Sciatic nerve (tissue), 2 donors: Measurements from ENCODE around the gene EIF1AD. TPM values are rescaled to one million over a fixed set of nuclear protein-coding genes. Genes with fewer than 3 reads are reported as not detected.

ENCODE experiments used
- ATAC-seq: fragments of 200-7000 bp; cut with Tn5 transposase; one replicate; pipeline ENCODE4 v1.9.1; 2020; ENCODE audit warnings: mild to moderate bottlenecking, moderate library complexity
- DNase-seq: peaks from one replicate; pipeline ENCODE4 v3.0.0-alpha.2; 2020; ENCODE audit warnings: low spot score
- intact Hi-C: fragments of 100-400 bp; cut with DNase I; formaldehyde crosslinking; loops from one replicate; pipeline ENCODE4 v1.14.2; 2022
- total RNA-seq: library from RNA; stranded (reverse); fragmentation: NEBNext Ultra II Directional; extraction: Animal tissue kit (Norgen Biotek cat#: 25700); gene quantifications from one replicate; pipeline ENCODE4 v1.2.1, GENCODE V29; 2021
- donor health status: DM: no; HTN: no; CAD: no.
- donor health status: DM: no; HTN: no; CAD: no.

The EIF1AD gene
- 24.7 TPM for total RNA-seq

- ATAC-seq, result peak; percentile 96
- intact Hi-C loops, result no loop called here
- peak; percentile 94 for DNase-seq
Measured at GRCh38 chr11:66001942-66002647, at the start of gene EIF1AD, which contains the start of gene BANF1. TSS of gene EIF1AD (minus strand) at chr11:66002157. CDS start at chr11:66000389, 1,768 bp downstream. TSS of gene BANF1 (plus strand) at chr11:66002503. CDS start at chr11:66003251, 748 bp downstream.

GRCh38 chr11:66051371-66051765 lies 49.4 kb upstream of the EIF1AD start:
- ATAC-seq (no peak), DNase-seq (no peak)
- intact Hi-C loops, result no loop called here

- no peak for DNase-seq
- no peak for ATAC-seq
- intact Hi-C loops, result no loop called here
Measured at GRCh38 chr11:66050581-66051231, 48.7 kb upstream of the EIF1AD start.

GRCh38 chr11:66048547-66049323 lies 46.8 kb upstream of the EIF1AD start, which contains the start of gene GAL3ST3:
TSS of gene GAL3ST3 (minus strand) at chr11:66049161. CDS start at chr11:66045415, 3,746 bp downstream.
- no peak for DNase-seq
- intact Hi-C loops, result no loop called here
- no peak for ATAC-seq

GRCh38 chr11:66047541-66048365 lies 45.8 kb upstream of the EIF1AD start:
- no peak for ATAC-seq
- intact Hi-C loops, result no loop called here
- no peak for DNase-seq

- ATAC-seq (no peak), DNase-seq (no peak)
- intact Hi-C loops, result no loop called here
Measured at GRCh38 chr11:66046901-66047300, 44.9 kb upstream of the EIF1AD start.

- peak; percentile 80 for ATAC-seq
- intact Hi-C loops, result no loop called here
Measured at GRCh38 chr11:66045177-66045639, 43.3 kb upstream of the EIF1AD start.

GRCh38 chr11:66044757-66045156 lies 42.8 kb upstream of the EIF1AD start:
- DNase-seq, result no peak
- peak; percentile 7 for ATAC-seq
- intact Hi-C loops, result no loop called here

More at GRCh38 chr11:66045177-66045639, 43.3 kb upstream of the EIF1AD start:
- DNase-seq, result peak; percentile 90

- ATAC-seq, result no peak
- intact Hi-C loops, result no loop called here
- no peak for DNase-seq
Measured at GRCh38 chr11:66042996-66043906, 41.3 kb upstream of the EIF1AD start.

- intact Hi-C loops, result no loop called here
- ATAC-seq (no peak), DNase-seq (no peak)
Measured at GRCh38 chr11:66042227-66042995, 40.5 kb upstream of the EIF1AD start.

GRCh38 chr11:66039765-66040164 lies 37.8 kb upstream of the EIF1AD start:
- DNase-seq, result no peak
- ATAC-seq, result no peak
- intact Hi-C loops, result no loop called here

GRCh38 chr11:66037327-66037726 lies 35.4 kb upstream of the EIF1AD start:
- DNase-seq, result no peak
- ATAC-seq, result no peak
- intact Hi-C loops, result no loop called here

- intact Hi-C loops, result no loop called here
- ATAC-seq, result no peak
- no peak for DNase-seq
Measured at GRCh38 chr11:66036334-66036710, 34.4 kb upstream of the EIF1AD start.

- intact Hi-C loops, result no loop called here
- ATAC-seq (no peak), DNase-seq (no peak)
Measured at GRCh38 chr11:66035653-66036333, 33.8 kb upstream of the EIF1AD start.

- intact Hi-C loops, result no loop called here
- DNase-seq (no peak), ATAC-seq (no peak)
Measured at GRCh38 chr11:66032957-66033735, 31.2 kb upstream of the EIF1AD start.

- ATAC-seq, result no peak
- DNase-seq, result no peak
- intact Hi-C loops, result no loop called here
Measured at GRCh38 chr11:66026017-66026529, 24.1 kb upstream of the EIF1AD start, which contains the start of gene CATSPER1. TSS of gene CATSPER1 (minus strand) at chr11:66026479. CDS start at chr11:66026379, 100 bp downstream.
